Adrenal gland (tissue), 5 donors: ENCODE measurements around the gene GASK1A.

Source experiments
- POLR2A ChIP-seq, 2 donors: fragments of 450-650 bp; IDR thresholded peaks; one replicate each; pipeline ENCODE4 v1.6.1; 2017; ENCODE audit warnings: antibody characterized with exemption in 2 of 2, mild to moderate bottlenecking in 2 of 2, moderate library complexity in 1 of 2
- TF ChIP-seq, protein P1 (sequence below), 6 experiments: fragments of 450-650 bp in 4 of 6; fragments of 200-600 bp in 2 of 6; sonication (generic) in 1 of 6; IDR thresholded peaks; 1 replicate in 5 of 6; 2 replicates in 1 of 6; pipeline versions ENCODE4 v1.5.1 to v1.8.0; 2016 to 2021; ENCODE audit warnings: antibody characterized with exemption in 6 of 6, mild to moderate bottlenecking in 2 of 6, moderate library complexity in 1 of 6
- donor health status: DM: no; HTN: no; CAD: no.

DNA sequence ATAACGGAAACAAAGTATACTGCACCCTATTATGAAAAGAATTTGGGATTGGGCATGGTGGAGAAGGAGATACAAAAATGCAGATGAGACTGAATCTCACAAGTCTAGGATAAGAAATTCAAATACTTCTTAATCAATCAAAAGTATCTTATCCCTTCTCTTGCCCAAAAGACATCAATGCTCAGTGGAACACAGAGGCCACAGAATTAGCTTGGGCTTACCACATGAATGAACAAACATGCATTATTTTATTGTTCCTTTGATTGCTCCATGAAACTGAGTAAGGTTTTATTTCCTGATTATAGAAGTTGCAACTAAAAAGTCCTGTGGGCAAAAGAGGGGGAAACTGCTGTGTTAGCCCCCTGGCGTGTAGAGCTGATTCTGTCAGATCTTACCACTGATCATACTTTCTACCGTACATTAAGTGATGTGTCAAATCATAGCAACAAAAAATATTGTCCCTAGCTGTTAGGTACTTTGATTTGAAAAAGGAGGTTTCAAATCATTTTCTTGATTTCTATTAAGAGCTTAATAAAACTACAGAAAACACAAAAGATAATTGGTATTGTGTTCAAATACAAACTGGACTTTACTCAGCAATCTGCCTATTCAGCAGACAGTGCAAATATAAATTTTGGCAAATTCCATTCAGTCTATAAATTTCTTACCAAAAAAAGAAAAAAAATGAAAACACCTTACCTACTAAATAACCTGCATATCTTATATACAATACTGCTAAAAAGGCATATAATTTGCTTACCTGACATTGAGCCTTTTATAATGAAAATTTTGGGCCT lies 7.9 kb upstream of the GASK1A start:
- TF ChIP-seq, protein P1, sequence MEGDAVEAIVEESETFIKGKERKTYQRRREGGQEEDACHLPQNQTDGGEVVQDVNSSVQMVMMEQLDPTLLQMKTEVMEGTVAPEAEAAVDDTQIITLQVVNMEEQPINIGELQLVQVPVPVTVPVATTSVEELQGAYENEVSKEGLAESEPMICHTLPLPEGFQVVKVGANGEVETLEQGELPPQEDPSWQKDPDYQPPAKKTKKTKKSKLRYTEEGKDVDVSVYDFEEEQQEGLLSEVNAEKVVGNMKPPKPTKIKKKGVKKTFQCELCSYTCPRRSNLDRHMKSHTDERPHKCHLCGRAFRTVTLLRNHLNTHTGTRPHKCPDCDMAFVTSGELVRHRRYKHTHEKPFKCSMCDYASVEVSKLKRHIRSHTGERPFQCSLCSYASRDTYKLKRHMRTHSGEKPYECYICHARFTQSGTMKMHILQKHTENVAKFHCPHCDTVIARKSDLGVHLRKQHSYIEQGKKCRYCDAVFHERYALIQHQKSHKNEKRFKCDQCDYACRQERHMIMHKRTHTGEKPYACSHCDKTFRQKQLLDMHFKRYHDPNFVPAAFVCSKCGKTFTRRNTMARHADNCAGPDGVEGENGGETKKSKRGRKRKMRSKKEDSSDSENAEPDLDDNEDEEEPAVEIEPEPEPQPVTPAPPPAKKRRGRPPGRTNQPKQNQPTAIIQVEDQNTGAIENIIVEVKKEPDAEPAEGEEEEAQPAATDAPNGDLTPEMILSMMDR (IDR thresholded peaks at IDR 0.05) = no peak
- no peak for TF ChIP-seq POLR2A (IDR thresholded peaks at IDR 0.05)
